HEK293 (cell line): ENCODE measurements around the gene NKG7.

Experiments used
- CTCF ChIA-PET: fragments of 350-600 bp; formaldehyde crosslinking; extraction: SDS; loops from one replicate; lab custom pipeline; 2021; ENCODE audit warnings: antibody characterized with exemption; lab: Yijun Ruan, JAX
- POLR2A ChIA-PET: fragments of 300-600 bp; formaldehyde crosslinking; extraction: SDS; loops from one replicate; lab custom pipeline; 2020; ENCODE audit warnings: antibody characterized with exemption, inconsistent platforms; lab: Yijun Ruan, JAX
- H3K27ac ChIP-seq: fragments of 200-500 bp; sonication (Bioruptor generic); 2 replicates; pipeline ENCODE4 v1.5.1; 2014; ENCODE audit warnings: low read depth, low read length, control low read depth, inconsistent platforms; ENCODE audit errors: extremely low read depth
- H3K36me3 ChIP-seq, 2 experiments: fragments of 200-500 bp in 1 of 2; sonication (Bioruptor generic) in 1 of 2; 1 replicate in 1 of 2; 2 replicates in 1 of 2; pipeline ENCODE4 v1.5.1; 2014 to 2017; ENCODE audit warnings: inconsistent platforms in 2 of 2, low read length in 2 of 2; ENCODE audit not compliant: control insufficient read depth in 2 of 2, insufficient read depth in 1 of 2
- H3K4me1 ChIP-seq: fragments of 200-500 bp; sonication (Bioruptor generic); 2 replicates; pipeline ENCODE4 v1.5.1; 2014; ENCODE audit warnings: mild to moderate bottlenecking, low read length, inconsistent platforms; ENCODE audit not compliant: control insufficient read depth, insufficient read depth
- H3K4me3 ChIP-seq: 2 replicates; pipeline ENCODE4 v1.5.1; 2011; ENCODE audit warnings: low read depth, mild to moderate bottlenecking, control low read depth, low read length, moderate library complexity
- H3K9me3 ChIP-seq: fragments of 200-500 bp; sonication (Bioruptor generic); 2 replicates; pipeline ENCODE4 v1.5.1; 2014; ENCODE audit warnings: low read depth, low read length, inconsistent platforms; ENCODE audit not compliant: control insufficient read depth, insufficient read depth
- SP3 ChIP-seq: fragments of 450-650 bp; formaldehyde crosslinking; IDR thresholded peaks from 2 replicates; pipeline ENCODE4 v1.5.1; 2016; ENCODE audit warnings: missing biosample characterization, missing genetic modification characterization
- ZEB2 ChIP-seq: fragments of 450-650 bp; formaldehyde crosslinking; IDR thresholded peaks from 2 replicates; pipeline ENCODE4 v1.5.1; 2016; ENCODE audit warnings: missing biosample characterization, missing genetic modification characterization
- ZNF157 ChIP-seq: fragments of 450-650 bp; formaldehyde crosslinking; IDR thresholded peaks from 2 replicates; pipeline ENCODE4 v1.5.1; 2016; ENCODE audit warnings: missing biosample characterization, missing genetic modification characterization
- ZNF302 ChIP-seq: fragments of 450-650 bp; formaldehyde crosslinking; IDR thresholded peaks from 2 replicates; pipeline ENCODE4 v1.5.1; 2016; ENCODE audit warnings: missing biosample characterization, missing genetic modification characterization, low read depth
- ZNF324 ChIP-seq: fragments of 450-650 bp; formaldehyde crosslinking; IDR thresholded peaks from 2 replicates; pipeline ENCODE4 v1.5.1; 2016; ENCODE audit warnings: missing biosample characterization, missing genetic modification characterization
- ZNF394 ChIP-seq: fragments of 450-650 bp; formaldehyde crosslinking; IDR thresholded peaks from 2 replicates; pipeline ENCODE4 v1.5.1; 2016; ENCODE audit warnings: missing biosample characterization, missing genetic modification characterization, mild to moderate bottlenecking, moderate library complexity, borderline replicate concordance
- ZNF510 ChIP-seq: fragments of 450-650 bp; formaldehyde crosslinking; IDR thresholded peaks from 2 replicates; pipeline ENCODE4 v1.5.1; 2018; ENCODE audit warnings: mild to moderate bottlenecking, missing genetic modification characterization, missing biosample characterization; ENCODE audit not compliant: insufficient replicate concordance
- ZNF548 ChIP-seq: fragments of 450-650 bp; formaldehyde crosslinking; IDR thresholded peaks from 2 replicates; pipeline ENCODE4 v1.5.1; 2016; ENCODE audit warnings: missing biosample characterization, missing genetic modification characterization
- ZNF610 ChIP-seq: fragments of 450-650 bp; formaldehyde crosslinking; IDR thresholded peaks from 2 replicates; pipeline ENCODE4 v1.5.1; 2016; ENCODE audit warnings: missing biosample characterization, missing genetic modification characterization, borderline replicate concordance
- ZNF623 ChIP-seq: fragments of 450-650 bp; formaldehyde crosslinking; IDR thresholded peaks from 2 replicates; pipeline ENCODE4 v1.5.1; 2016; ENCODE audit warnings: missing biosample characterization, missing genetic modification characterization
- ZNF707 ChIP-seq: fragments of 450-650 bp; formaldehyde crosslinking; IDR thresholded peaks from 2 replicates; pipeline ENCODE4 v1.5.1; 2016; ENCODE audit warnings: missing biosample characterization, missing genetic modification characterization
- ZNF830 ChIP-seq: fragments of 450-650 bp; IDR thresholded peaks from 2 replicates; pipeline ENCODE4 v1.5.0; 2018; ENCODE audit warnings: missing biosample characterization, missing genetic modification characterization, low read depth, mild to moderate bottlenecking, moderate library complexity
- ZSCAN30 ChIP-seq: fragments of 450-650 bp; IDR thresholded peaks from 2 replicates; pipeline ENCODE4 v1.5.1; 2018; ENCODE audit warnings: missing biosample characterization, mild to moderate bottlenecking, missing genetic modification characterization, moderate library complexity
- TF ChIP-seq, protein P1 (sequence below): fragments of 450-650 bp; formaldehyde crosslinking; IDR thresholded peaks from 2 replicates; pipeline ENCODE4 v1.5.1; 2016; ENCODE audit warnings: missing biosample characterization, missing genetic modification characterization
- TF ChIP-seq, protein P2 (sequence below): fragments of 450-650 bp; formaldehyde crosslinking; IDR thresholded peaks from 2 replicates; pipeline ENCODE4 v1.5.1; 2016; ENCODE audit warnings: missing biosample characterization, missing genetic modification characterization
- TF ChIP-seq, protein P3 (sequence below): fragments of 450-650 bp; formaldehyde crosslinking; IDR thresholded peaks from 2 replicates; pipeline ENCODE4 v1.5.1; 2017; ENCODE audit warnings: missing biosample characterization, missing genetic modification characterization
- TF ChIP-seq, protein P4 (sequence below): fragments of 450-650 bp; formaldehyde crosslinking; IDR thresholded peaks from 2 replicates; pipeline ENCODE4 v1.5.1; 2016; ENCODE audit warnings: missing biosample characterization, missing genetic modification characterization, borderline replicate concordance
- TF ChIP-seq, protein P5 (sequence below): fragments of 450-650 bp; formaldehyde crosslinking; IDR thresholded peaks from 2 replicates; pipeline ENCODE4 v1.5.1; 2016; ENCODE audit warnings: missing biosample characterization, missing genetic modification characterization
- TF ChIP-seq, protein P6 (sequence below): fragments of 450-650 bp; formaldehyde crosslinking; IDR thresholded peaks from 2 replicates; pipeline ENCODE4 v1.5.1; 2016; ENCODE audit warnings: missing biosample characterization, missing genetic modification characterization

Gene NKG7

DNA sequence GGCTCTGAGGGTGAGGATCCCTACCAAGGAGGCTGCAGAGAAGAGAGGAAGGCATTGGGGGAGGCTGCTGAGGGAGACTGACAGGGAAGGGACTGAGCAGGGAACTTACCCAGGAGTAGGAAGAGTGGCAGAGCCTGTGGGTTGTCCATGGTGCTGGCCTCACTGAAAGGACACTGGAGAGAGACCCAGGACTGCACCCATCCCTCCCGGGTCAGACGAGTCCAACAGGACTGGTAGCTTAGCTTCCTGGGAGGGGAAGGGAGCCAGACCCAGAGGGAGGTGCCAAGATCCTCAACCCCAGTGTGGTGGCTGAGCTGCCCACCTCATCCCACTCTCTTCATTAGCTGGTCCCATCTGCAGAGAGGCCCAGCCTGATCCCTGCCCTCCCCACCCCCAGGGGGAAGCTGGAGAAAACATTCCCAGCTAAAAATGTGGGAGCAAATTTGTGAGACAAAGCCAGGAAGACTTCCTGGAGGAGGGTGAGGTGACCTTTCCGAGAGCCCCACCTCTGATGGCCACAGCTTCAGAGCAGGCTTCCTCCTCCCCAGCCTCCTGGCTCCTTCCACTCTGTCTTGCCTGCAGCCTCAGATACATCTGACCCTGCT lies 30.4 kb downstream of the NKG7 start, which contains the start of gene VSIG10L (continued):
- TF ChIP-seq, protein P1, sequence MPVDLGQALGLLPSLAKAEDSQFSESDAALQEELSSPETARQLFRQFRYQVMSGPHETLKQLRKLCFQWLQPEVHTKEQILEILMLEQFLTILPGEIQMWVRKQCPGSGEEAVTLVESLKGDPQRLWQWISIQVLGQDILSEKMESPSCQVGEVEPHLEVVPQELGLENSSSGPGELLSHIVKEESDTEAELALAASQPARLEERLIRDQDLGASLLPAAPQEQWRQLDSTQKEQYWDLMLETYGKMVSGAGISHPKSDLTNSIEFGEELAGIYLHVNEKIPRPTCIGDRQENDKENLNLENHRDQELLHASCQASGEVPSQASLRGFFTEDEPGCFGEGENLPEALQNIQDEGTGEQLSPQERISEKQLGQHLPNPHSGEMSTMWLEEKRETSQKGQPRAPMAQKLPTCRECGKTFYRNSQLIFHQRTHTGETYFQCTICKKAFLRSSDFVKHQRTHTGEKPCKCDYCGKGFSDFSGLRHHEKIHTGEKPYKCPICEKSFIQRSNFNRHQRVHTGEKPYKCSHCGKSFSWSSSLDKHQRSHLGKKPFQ (tag by site-specific recombination) = no peak
- TF ChIP-seq, protein P2, sequence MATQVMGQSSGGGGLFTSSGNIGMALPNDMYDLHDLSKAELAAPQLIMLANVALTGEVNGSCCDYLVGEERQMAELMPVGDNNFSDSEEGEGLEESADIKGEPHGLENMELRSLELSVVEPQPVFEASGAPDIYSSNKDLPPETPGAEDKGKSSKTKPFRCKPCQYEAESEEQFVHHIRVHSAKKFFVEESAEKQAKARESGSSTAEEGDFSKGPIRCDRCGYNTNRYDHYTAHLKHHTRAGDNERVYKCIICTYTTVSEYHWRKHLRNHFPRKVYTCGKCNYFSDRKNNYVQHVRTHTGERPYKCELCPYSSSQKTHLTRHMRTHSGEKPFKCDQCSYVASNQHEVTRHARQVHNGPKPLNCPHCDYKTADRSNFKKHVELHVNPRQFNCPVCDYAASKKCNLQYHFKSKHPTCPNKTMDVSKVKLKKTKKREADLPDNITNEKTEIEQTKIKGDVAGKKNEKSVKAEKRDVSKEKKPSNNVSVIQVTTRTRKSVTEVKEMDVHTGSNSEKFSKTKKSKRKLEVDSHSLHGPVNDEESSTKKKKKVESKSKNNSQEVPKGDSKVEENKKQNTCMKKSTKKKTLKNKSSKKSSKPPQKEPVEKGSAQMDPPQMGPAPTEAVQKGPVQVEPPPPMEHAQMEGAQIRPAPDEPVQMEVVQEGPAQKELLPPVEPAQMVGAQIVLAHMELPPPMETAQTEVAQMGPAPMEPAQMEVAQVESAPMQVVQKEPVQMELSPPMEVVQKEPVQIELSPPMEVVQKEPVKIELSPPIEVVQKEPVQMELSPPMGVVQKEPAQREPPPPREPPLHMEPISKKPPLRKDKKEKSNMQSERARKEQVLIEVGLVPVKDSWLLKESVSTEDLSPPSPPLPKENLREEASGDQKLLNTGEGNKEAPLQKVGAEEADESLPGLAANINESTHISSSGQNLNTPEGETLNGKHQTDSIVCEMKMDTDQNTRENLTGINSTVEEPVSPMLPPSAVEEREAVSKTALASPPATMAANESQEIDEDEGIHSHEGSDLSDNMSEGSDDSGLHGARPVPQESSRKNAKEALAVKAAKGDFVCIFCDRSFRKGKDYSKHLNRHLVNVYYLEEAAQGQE (tag by site-specific recombination) = peak; percentile 83
- TF ChIP-seq ZNF707 (tag by site-specific recombination) (no peak), ZNF157 (tag by site-specific recombination) (no peak)
- TF ChIP-seq, protein P3, sequence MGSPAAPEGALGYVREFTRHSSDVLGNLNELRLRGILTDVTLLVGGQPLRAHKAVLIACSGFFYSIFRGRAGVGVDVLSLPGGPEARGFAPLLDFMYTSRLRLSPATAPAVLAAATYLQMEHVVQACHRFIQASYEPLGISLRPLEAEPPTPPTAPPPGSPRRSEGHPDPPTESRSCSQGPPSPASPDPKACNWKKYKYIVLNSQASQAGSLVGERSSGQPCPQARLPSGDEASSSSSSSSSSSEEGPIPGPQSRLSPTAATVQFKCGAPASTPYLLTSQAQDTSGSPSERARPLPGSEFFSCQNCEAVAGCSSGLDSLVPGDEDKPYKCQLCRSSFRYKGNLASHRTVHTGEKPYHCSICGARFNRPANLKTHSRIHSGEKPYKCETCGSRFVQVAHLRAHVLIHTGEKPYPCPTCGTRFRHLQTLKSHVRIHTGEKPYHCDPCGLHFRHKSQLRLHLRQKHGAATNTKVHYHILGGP (tag by site-specific recombination) = no peak
- TF ChIP-seq, all 188 proteins: peak for 3

DNA sequence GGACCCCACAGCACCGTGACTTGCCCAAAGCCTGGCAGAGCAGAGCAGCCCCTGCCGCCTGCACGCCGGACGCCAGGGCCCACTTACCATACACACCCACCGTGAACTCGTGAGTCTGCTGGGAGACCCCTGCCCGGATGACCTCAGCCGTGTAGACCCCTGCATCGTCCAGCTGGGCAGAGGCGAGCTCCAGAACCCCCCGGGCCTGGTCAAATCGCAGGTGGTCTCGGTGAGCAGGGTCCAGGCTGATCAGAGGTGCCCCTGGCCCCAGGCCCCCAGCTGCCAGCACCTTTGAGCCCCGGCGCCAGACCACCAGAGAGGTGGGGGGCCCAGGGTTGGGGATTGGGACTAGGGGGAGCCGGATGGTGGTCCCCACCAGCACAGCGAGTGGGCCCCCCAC lies 31.4 kb downstream of the NKG7 start:
- POLR2A ChIA-PET = interaction anchor here (0.8 to 2.2 kb wide), 8 partner anchors 12 to 27 kb away, joined by 3 to 37 read pairs (median 4); partner anchors contain the start of gene ETFB
- TF ChIP-seq, protein P4, sequence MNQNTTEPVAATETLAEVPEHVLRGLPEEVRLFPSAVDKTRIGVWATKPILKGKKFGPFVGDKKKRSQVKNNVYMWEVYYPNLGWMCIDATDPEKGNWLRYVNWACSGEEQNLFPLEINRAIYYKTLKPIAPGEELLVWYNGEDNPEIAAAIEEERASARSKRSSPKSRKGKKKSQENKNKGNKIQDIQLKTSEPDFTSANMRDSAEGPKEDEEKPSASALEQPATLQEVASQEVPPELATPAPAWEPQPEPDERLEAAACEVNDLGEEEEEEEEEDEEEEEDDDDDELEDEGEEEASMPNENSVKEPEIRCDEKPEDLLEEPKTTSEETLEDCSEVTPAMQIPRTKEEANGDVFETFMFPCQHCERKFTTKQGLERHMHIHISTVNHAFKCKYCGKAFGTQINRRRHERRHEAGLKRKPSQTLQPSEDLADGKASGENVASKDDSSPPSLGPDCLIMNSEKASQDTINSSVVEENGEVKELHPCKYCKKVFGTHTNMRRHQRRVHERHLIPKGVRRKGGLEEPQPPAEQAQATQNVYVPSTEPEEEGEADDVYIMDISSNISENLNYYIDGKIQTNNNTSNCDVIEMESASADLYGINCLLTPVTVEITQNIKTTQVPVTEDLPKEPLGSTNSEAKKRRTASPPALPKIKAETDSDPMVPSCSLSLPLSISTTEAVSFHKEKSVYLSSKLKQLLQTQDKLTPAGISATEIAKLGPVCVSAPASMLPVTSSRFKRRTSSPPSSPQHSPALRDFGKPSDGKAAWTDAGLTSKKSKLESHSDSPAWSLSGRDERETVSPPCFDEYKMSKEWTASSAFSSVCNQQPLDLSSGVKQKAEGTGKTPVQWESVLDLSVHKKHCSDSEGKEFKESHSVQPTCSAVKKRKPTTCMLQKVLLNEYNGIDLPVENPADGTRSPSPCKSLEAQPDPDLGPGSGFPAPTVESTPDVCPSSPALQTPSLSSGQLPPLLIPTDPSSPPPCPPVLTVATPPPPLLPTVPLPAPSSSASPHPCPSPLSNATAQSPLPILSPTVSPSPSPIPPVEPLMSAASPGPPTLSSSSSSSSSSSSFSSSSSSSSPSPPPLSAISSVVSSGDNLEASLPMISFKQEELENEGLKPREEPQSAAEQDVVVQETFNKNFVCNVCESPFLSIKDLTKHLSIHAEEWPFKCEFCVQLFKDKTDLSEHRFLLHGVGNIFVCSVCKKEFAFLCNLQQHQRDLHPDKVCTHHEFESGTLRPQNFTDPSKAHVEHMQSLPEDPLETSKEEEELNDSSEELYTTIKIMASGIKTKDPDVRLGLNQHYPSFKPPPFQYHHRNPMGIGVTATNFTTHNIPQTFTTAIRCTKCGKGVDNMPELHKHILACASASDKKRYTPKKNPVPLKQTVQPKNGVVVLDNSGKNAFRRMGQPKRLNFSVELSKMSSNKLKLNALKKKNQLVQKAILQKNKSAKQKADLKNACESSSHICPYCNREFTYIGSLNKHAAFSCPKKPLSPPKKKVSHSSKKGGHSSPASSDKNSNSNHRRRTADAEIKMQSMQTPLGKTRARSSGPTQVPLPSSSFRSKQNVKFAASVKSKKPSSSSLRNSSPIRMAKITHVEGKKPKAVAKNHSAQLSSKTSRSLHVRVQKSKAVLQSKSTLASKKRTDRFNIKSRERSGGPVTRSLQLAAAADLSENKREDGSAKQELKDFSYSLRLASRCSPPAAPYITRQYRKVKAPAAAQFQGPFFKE = no peak
- TF ChIP-seq ZNF830 (tag by site-specific recombination) (no peak), ZNF157 (tag by site-specific recombination) (no peak), ZNF548 (tag by site-specific recombination) (no peak), ZNF510 (tag by site-specific recombination) (no peak), ZEB2 (tag by site-specific recombination) (no peak), ZNF610 (tag by site-specific recombination) (no peak), ZSCAN30 (tag by site-specific recombination) (no peak), ZNF394 (tag by site-specific recombination) (no peak), ZNF324 (tag by site-specific recombination) (no peak), ZNF623 (tag by site-specific recombination) (no peak), SP3 (tag by site-specific recombination) (no peak), ZNF302 (no peak)
- TF ChIP-seq, protein P5, sequence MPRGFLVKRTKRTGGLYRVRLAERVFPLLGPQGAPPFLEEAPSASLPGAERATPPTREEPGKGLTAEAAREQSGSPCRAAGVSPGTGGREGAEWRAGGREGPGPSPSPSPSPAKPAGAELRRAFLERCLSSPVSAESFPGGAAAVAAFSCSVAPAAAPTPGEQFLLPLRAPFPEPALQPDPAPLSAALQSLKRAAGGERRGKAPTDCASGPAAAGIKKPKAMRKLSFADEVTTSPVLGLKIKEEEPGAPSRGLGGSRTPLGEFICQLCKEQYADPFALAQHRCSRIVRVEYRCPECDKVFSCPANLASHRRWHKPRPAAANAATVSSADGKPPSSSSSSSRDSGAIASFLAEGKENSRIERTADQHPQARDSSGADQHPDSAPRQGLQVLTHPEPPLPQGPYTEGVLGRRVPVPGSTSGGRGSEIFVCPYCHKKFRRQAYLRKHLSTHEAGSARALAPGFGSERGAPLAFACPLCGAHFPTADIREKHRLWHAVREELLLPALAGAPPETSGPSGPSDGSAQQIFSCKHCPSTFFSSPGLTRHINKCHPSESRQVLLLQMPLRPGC (tag by site-specific recombination) = no peak
- TF ChIP-seq, protein P6, sequence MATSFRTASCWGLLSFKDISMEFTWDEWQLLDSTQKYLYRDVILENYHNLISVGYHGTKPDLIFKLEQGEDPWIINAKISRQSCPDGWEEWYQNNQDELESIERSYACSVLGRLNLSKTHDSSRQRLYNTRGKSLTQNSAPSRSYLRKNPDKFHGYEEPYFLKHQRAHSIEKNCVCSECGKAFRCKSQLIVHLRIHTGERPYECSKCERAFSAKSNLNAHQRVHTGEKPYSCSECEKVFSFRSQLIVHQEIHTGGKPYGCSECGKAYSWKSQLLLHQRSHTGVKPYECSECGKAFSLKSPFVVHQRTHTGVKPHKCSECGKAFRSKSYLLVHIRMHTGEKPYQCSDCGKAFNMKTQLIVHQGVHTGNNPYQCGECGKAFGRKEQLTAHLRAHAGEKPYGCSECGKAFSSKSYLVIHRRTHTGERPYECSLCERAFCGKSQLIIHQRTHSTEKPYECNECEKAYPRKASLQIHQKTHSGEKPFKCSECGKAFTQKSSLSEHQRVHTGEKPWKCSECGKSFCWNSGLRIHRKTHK = no peak

More for the DNA sequence above, 31.4 kb downstream of the NKG7 start:
- peaks cover 0 to 10% of the 10 kb centered on the region in 2 experiments; a peak in 1 of 3 replicates for H3K36me3 ChIP-seq
- 0 out of 2 replicates have a peak, but pooled peaks cover 8% of the 10 kb centered on the region for H3K4me1 ChIP-seq
- no peak overlapping the region for H3K4me3 ChIP-seq
- H3K9me3 ChIP-seq = no peaks in the 10 kb centered on the region
- H3K27ac ChIP-seq = no peak overlapping the region
- CTCF ChIA-PET = interaction anchor here (0.5 to 2.1 kb wide), 6 partner anchors 13 to 323 kb away, joined by 3 to 6 read pairs (median 4); no protein-coding TSS in a partner anchor
